HCT116 (cell line): Measurements from ENCODE around the gene SYNGR3. TPM values are rescaled to one million over a fixed set of nuclear protein-coding genes. Genes with fewer than 3 reads are reported as not detected.

Source experiments
- ATAC-seq: fragments of 200-7000 bp; cut with Tn5 transposase; 2 replicates; pipeline ENCODE4 v1.9.1; 2020; ENCODE audit warnings: mild to moderate bottlenecking, moderate library complexity
- BruUV-seq: library from RNA; stranded (reverse); fragments of 400-500 nt; replicated peaks from 2 replicates; lab custom pipeline; 2021; lab: Mats Ljungman, UMichigan
- CTCF ChIA-PET: fragments of 300-600 bp; sonication (Branson Sonifier 250); formaldehyde crosslinking; loops from one replicate; lab custom pipeline; 2021; ENCODE audit warnings: antibody characterized with exemption; lab: Charles Lee
- POLR2A ChIA-PET: fragments of 300-600, 350-600 bp; sonication (Branson Sonifier 250); formaldehyde crosslinking; loops from one replicate; lab custom pipeline; 2021; ENCODE audit warnings: antibody characterized with exemption; lab: Charles Lee
- RAD21 ChIA-PET, 2 experiments: fragments of 300-600 bp; sonication (Branson Sonifier 250); formaldehyde crosslinking; loops; one replicate each; lab custom pipeline; 2023; ENCODE audit warnings: low total read pairs in 2 of 2; ENCODE audit not compliant: uncharacterized antibody in 2 of 2, unreplicated experiment in 2 of 2, low non-redundant PET in 1 of 2; lab: Charles Lee
- DNase-seq: peaks from one replicate; pipeline ENCODE4 v3.0.0-alpha.2; 2010; ENCODE audit warnings: low read depth, low spot score
- H2AFZ ChIP-seq: fragments of 200-600 bp; shearing (Covaris generic), sonication (generic); 2 replicates; pipeline ENCODE4 v1.6.1; 2017; ENCODE audit warnings: low read depth, mixed run types, mixed read lengths, antibody characterized with exemption, low read length; ENCODE audit not compliant: poor library complexity, severe bottlenecking
- H3K27ac ChIP-seq: 2 replicates; pipeline ENCODE4 v1.5.1; 2012; ENCODE audit warnings: low read depth, low read length
- H3K27me3 ChIP-seq: fragments of 200-600 bp; sonication (generic); 2 replicates; pipeline ENCODE4 v1.6.1; 2016; ENCODE audit warnings: mixed run types, low read length, mixed read lengths; ENCODE audit not compliant: insufficient read depth
- H3K36me3 ChIP-seq, 2 experiments: fragments of 200-500 bp in 1 of 2; fragments of 200-600 bp in 1 of 2; sonication (Bioruptor generic) in 1 of 2; sonication (generic) in 1 of 2; 2 replicates each; pipeline versions ENCODE4 v1.5.1 to v1.6.1; 2014 to 2016; ENCODE audit warnings: low read length in 2 of 2, inconsistent platforms in 1 of 2, mixed read lengths in 1 of 2, mixed run types in 1 of 2; ENCODE audit not compliant: insufficient read depth in 2 of 2, control insufficient read depth in 1 of 2
- H3K4me1 ChIP-seq, 2 experiments: fragments of 200-600 bp in 1 of 2; sonication (generic) in 1 of 2; 2 replicates each; pipeline versions ENCODE4 v1.5.1 to v1.6.1; 2012 to 2017; ENCODE audit warnings: low read length in 2 of 2, inconsistent platforms in 1 of 2, mild to moderate bottlenecking in 1 of 2, mixed read lengths in 1 of 2, mixed run types in 1 of 2, moderate library complexity in 1 of 2; ENCODE audit not compliant: insufficient read depth in 2 of 2, control insufficient read depth in 1 of 2
- H3K4me2 ChIP-seq: fragments of 200-600 bp; sonication (generic); 2 replicates; pipeline ENCODE4 v1.6.1; 2017; ENCODE audit warnings: mixed run types, low read length, mixed read lengths
- H3K4me3 ChIP-seq, 2 experiments: fragments of 200-600 bp in 1 of 2; sonication (generic) in 1 of 2; replicated peaks in 1 of 2; 2 replicates each; pipeline ENCODE4 v1.5.1; 2011 to 2016; ENCODE audit warnings: low read length in 2 of 2, control low read depth in 1 of 2, low read depth in 1 of 2, mild to moderate bottlenecking in 1 of 2, mixed read lengths in 1 of 2, mixed run types in 1 of 2
- H3K79me2 ChIP-seq: fragments of 200-600 bp; sonication (generic); 2 replicates; pipeline ENCODE4 v1.6.1; 2017; ENCODE audit warnings: mild to moderate bottlenecking, mixed run types, low read length, moderate library complexity, mixed read lengths; ENCODE audit not compliant: insufficient read depth
- H3K9ac ChIP-seq: fragments of 200-600 bp; sonication (generic); 2 replicates; pipeline ENCODE4 v1.6.1; 2016; ENCODE audit warnings: low read length, mixed read lengths
- H3K9me2 ChIP-seq: fragments of 200-600 bp; sonication (generic), shearing (Covaris generic); 2 replicates; pipeline ENCODE4 v1.6.1; 2017; ENCODE audit warnings: mixed run types, mild to moderate bottlenecking, moderate library complexity; ENCODE audit not compliant: insufficient read depth
- H3K9me3 ChIP-seq, 2 experiments: fragments of 200-500 bp in 1 of 2; fragments of 200-600 bp in 1 of 2; sonication (Bioruptor generic) in 1 of 2; sonication (generic) in 1 of 2; 2 replicates each; pipeline ENCODE4 v1.6.1; 2014 to 2017; ENCODE audit warnings: low read length in 2 of 2, mixed read lengths in 2 of 2, inconsistent platforms in 1 of 2, low read depth in 1 of 2, mild to moderate bottlenecking in 1 of 2, mixed run types in 1 of 2, moderate library complexity in 1 of 2; ENCODE audit not compliant: control insufficient read depth in 1 of 2, insufficient read depth in 1 of 2
- H4K20me1 ChIP-seq: fragments of 200-600 bp; sonication (generic), shearing (Covaris generic); 2 replicates; pipeline ENCODE4 v1.6.1; 2017; ENCODE audit warnings: mixed run types, mild to moderate bottlenecking, moderate library complexity; ENCODE audit not compliant: insufficient read depth
- CBX3 ChIP-seq: IDR thresholded peaks from 2 replicates; pipeline ENCODE4 v1.6.1; 2012; ENCODE audit warnings: low read depth
- EGR1 ChIP-seq: IDR thresholded peaks from 2 replicates; pipeline ENCODE4 v1.6.1; 2012; ENCODE audit warnings: low read depth
- ELF1 ChIP-seq: IDR thresholded peaks from 2 replicates; pipeline ENCODE4 v1.6.1; 2012; ENCODE audit warnings: low read depth, borderline replicate concordance
- EZH2 ChIP-seq: fragments of 200-600 bp; sonication (generic); IDR thresholded peaks from 2 replicates; pipeline ENCODE4 v1.6.1; 2017; ENCODE audit warnings: antibody characterized with exemption, mixed run types
- EZH2phosphoT487 ChIP-seq: fragments of 200-600 bp; IDR thresholded peaks from 2 replicates; pipeline ENCODE4 v1.6.1; 2018; ENCODE audit warnings: antibody characterized with exemption, borderline replicate concordance
- JUND ChIP-seq: IDR thresholded peaks from 2 replicates; pipeline ENCODE4 v1.6.1; 2012
- POLR2AphosphoS5 ChIP-seq: IDR thresholded peaks from 2 replicates; pipeline ENCODE4 v1.6.1; 2011; ENCODE audit warnings: mild to moderate bottlenecking, low read depth, low read length, moderate library complexity
- RAD21 ChIP-seq: IDR thresholded peaks from 2 replicates; pipeline ENCODE4 v1.6.1; 2012; ENCODE audit warnings: low read depth, mild to moderate bottlenecking
- SIN3A ChIP-seq: IDR thresholded peaks from 2 replicates; pipeline ENCODE4 v1.6.1; 2012; ENCODE audit warnings: low read depth
- SP1 ChIP-seq: IDR thresholded peaks from 2 replicates; pipeline ENCODE4 v1.6.1; 2012; ENCODE audit warnings: low read depth
- SRF ChIP-seq: IDR thresholded peaks from 2 replicates; pipeline ENCODE4 v1.6.1; 2012; ENCODE audit warnings: low read depth
- YY1 ChIP-seq: IDR thresholded peaks from 2 replicates; pipeline ENCODE4 v1.6.1; 2011; ENCODE audit warnings: low read length, low read depth, moderate library complexity, mild to moderate bottlenecking; ENCODE audit not compliant: insufficient replicate concordance; ENCODE audit errors: extremely low read depth
- ZFX ChIP-seq: fragments of 450-650 bp; IDR thresholded peaks from 2 replicates; pipeline ENCODE4 v1.6.1; 2017
- ZNF274 ChIP-seq: fragments of 200-500 bp; sonication (Bioruptor generic); IDR thresholded peaks from 2 replicates; pipeline ENCODE4 v1.6.1; 2014; ENCODE audit warnings: mild to moderate bottlenecking, low read depth, low read length, inconsistent platforms
- intact Hi-C: fragments of 100-400 bp; cut with micrococcal nuclease; formaldehyde crosslinking; loops from 2 replicates; pipeline ENCODE4 v1.10.0; 2022
- total RNA-seq: library from RNA; stranded (reverse); gene quantifications from one replicate; pipeline ENCODE4 v1.2.1, GENCODE V29; 2021; ENCODE audit not compliant: unreplicated experiment
- TF ChIP-seq, protein P1 (sequence below): IDR thresholded peaks from 2 replicates; pipeline ENCODE4 v1.6.1; 2011; ENCODE audit warnings: mild to moderate bottlenecking, low read length, moderate library complexity; ENCODE audit not compliant: insufficient replicate concordance; ENCODE audit errors: extremely low read depth
- TF ChIP-seq, protein P2 (sequence below), 3 experiments: fragments of 200-600 bp in 1 of 3; sonication (generic) in 1 of 3; IDR thresholded peaks in 2 of 3; conservative IDR thresholded peaks in 1 of 3; 2 replicates each; pipeline ENCODE4 v1.5.1; 2012 to 2017; ENCODE audit warnings: low read depth in 2 of 3, low read length in 2 of 3, antibody characterized with exemption in 1 of 3, borderline replicate concordance in 1 of 3, control low read depth in 1 of 3, mild to moderate bottlenecking in 1 of 3, mixed read lengths in 1 of 3, mixed run types in 1 of 3, moderate library complexity in 1 of 3; ENCODE audit not compliant: insufficient read depth in 1 of 3
- TF ChIP-seq, protein P3 (sequence below): IDR thresholded peaks from 2 replicates; pipeline ENCODE4 v1.6.1; 2012; ENCODE audit warnings: low read depth

The SYNGR3 gene
- total RNA-seq, 1 experiment from 2014 or later = 11.5 TPM

DNA sequence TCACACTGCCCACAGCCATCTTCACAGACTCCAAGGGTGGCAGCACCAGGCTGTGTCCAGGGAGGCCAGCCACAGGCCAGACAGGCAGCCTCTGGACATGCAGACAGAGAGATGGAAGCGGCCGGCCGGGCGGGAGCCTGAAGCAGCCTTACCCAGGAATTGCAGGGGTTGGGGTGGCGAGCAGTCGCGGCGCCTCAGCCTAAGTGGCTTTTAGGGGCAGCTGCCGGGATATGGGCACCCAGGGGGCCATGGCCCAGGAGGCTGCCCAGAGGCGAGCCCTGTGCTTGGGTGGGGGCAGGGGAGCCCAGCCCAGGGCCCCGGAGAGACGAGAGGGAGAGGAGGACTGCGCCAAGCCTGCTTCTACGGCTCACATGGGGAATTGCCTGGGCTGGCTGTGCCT is 35.5 kb downstream of the SYNGR3 start:
- no peak for ATAC-seq
- CTCF ChIA-PET = interaction anchor here (1.1 kb wide), 1 partner anchor 21 kb away, joined by 3 read pairs; no protein-coding TSS in a partner anchor
- Histone ChIP-seq H3K4me1 (peaks cover 35 to 59% of the 10 kb centered on the region in 2 experiments), H3K9me2 (no peaks in the 10 kb centered on the region), H3K27me3 (no peaks in the 10 kb centered on the region), H4K20me1 (no peaks in the 10 kb centered on the region), H3K27ac (no peak overlapping the region; the same call in 1 of the 2 replicates), H3K4me2 (no peak overlapping the region), H2AFZ (no peak overlapping the region), H3K9me3 (no peaks in the 10 kb centered on the region)
- intact Hi-C loops = loop anchor here (10.0 kb wide), 1 partner anchor 230 kb away; the partner anchor contains the start of gene ECI1
- POLR2A ChIA-PET = interaction anchor here (0.5 to 1.6 kb wide), 2 partner anchors 116 to 130 kb away, joined by 3 read pairs; partner anchors contain the start of gene TRAF7
- TF ChIP-seq YY1 (no peak), SP1 (no peak), ELF1 (no peak), EGR1 (no peak), RAD21 (no peak), ZFX (no peak), EZH2phosphoT487 (no peak), JUND (no peak), CBX3 (no peak), EZH2 (no peak), SRF (no peak), ZNF274 (no peak), SIN3A (no peak), POLR2AphosphoS5 (no peak)
- TF ChIP-seq, protein P1, sequence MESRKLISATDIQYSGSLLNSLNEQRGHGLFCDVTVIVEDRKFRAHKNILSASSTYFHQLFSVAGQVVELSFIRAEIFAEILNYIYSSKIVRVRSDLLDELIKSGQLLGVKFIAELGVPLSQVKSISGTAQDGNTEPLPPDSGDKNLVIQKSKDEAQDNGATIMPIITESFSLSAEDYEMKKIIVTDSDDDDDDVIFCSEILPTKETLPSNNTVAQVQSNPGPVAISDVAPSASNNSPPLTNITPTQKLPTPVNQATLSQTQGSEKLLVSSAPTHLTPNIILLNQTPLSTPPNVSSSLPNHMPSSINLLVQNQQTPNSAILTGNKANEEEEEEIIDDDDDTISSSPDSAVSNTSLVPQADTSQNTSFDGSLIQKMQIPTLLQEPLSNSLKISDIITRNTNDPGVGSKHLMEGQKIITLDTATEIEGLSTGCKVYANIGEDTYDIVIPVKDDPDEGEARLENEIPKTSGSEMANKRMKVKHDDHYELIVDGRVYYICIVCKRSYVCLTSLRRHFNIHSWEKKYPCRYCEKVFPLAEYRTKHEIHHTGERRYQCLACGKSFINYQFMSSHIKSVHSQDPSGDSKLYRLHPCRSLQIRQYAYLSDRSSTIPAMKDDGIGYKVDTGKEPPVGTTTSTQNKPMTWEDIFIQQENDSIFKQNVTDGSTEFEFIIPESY = no peak
- TF ChIP-seq, protein P2, sequence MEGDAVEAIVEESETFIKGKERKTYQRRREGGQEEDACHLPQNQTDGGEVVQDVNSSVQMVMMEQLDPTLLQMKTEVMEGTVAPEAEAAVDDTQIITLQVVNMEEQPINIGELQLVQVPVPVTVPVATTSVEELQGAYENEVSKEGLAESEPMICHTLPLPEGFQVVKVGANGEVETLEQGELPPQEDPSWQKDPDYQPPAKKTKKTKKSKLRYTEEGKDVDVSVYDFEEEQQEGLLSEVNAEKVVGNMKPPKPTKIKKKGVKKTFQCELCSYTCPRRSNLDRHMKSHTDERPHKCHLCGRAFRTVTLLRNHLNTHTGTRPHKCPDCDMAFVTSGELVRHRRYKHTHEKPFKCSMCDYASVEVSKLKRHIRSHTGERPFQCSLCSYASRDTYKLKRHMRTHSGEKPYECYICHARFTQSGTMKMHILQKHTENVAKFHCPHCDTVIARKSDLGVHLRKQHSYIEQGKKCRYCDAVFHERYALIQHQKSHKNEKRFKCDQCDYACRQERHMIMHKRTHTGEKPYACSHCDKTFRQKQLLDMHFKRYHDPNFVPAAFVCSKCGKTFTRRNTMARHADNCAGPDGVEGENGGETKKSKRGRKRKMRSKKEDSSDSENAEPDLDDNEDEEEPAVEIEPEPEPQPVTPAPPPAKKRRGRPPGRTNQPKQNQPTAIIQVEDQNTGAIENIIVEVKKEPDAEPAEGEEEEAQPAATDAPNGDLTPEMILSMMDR (IDR thresholded peaks at IDR 0.05 in 2 of 3, conservative IDR thresholded peaks at IDR 0.05 in 1 of 3; ENCODE audit: borderline replicate concordance in 1 of 3, insufficient read depth in 1 of 3, low read depth in 2 of 3, low read length in 2 of 3) = no peak
- TF ChIP-seq, protein P3, sequence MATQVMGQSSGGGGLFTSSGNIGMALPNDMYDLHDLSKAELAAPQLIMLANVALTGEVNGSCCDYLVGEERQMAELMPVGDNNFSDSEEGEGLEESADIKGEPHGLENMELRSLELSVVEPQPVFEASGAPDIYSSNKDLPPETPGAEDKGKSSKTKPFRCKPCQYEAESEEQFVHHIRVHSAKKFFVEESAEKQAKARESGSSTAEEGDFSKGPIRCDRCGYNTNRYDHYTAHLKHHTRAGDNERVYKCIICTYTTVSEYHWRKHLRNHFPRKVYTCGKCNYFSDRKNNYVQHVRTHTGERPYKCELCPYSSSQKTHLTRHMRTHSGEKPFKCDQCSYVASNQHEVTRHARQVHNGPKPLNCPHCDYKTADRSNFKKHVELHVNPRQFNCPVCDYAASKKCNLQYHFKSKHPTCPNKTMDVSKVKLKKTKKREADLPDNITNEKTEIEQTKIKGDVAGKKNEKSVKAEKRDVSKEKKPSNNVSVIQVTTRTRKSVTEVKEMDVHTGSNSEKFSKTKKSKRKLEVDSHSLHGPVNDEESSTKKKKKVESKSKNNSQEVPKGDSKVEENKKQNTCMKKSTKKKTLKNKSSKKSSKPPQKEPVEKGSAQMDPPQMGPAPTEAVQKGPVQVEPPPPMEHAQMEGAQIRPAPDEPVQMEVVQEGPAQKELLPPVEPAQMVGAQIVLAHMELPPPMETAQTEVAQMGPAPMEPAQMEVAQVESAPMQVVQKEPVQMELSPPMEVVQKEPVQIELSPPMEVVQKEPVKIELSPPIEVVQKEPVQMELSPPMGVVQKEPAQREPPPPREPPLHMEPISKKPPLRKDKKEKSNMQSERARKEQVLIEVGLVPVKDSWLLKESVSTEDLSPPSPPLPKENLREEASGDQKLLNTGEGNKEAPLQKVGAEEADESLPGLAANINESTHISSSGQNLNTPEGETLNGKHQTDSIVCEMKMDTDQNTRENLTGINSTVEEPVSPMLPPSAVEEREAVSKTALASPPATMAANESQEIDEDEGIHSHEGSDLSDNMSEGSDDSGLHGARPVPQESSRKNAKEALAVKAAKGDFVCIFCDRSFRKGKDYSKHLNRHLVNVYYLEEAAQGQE = no peak
- TF ChIP-seq, all 23 proteins: peak for 0
- RAD21 ChIA-PET = interaction anchor here in 1 of 2 experiments (0.6 kb wide), 1 partner anchor 116 kb away, joined by 4 read pairs; no protein-coding TSS in a partner anchor
- no peak overlapping the region for H3K4me3 ChIP-seq
- DNase-seq = no peak
- no peak overlapping the region for H3K9ac ChIP-seq
- no peaks in the 10 kb centered on the region for H3K36me3 ChIP-seq
- peaks cover 28% of the 10 kb centered on the region; the same call in 1 of the 2 replicates for H3K79me2 ChIP-seq
- no TSS peak for BruUV-seq
